GM18861 (cell line): ENCODE data around the gene ZNF699.
"Not testable (repeated sequence)": the region's sequence is repeated elsewhere in the genome, so short reads cannot be mapped to it uniquely, and the experiment has no call there.

Source experiments
- ATAC-seq: cut with Tn5 transposase; IDR thresholded peaks from one replicate; pipeline ENCODE4 v1.9.1; 2021; ENCODE audit not compliant: unreplicated experiment

ZNF699 gene

GRCh38 chr19:9289231-9289884, 20.3 kb downstream of the ZNF699 start:
- no peak for ATAC-seq

- not testable (repeated sequence) for ATAC-seq
These were observed 26.2 kb downstream of the ZNF699 start for GRCh38 chr19:9283485-9283884.

GRCh38 chr19:9251236-9251635, 58.4 kb downstream of the ZNF699 start:
- no peak for ATAC-seq

GRCh38 chr19:9250630-9251029, 59.0 kb downstream of the ZNF699 start, which contains the start of gene OR7E24:
Gene OR7E24, plus strand, starts transcription at chr19:9250930. Its CDS starts 114 bp downstream, at chr19:9251044.
- ATAC-seq = no peak
